HG02981 (cell line): ENCODE results near the gene DLG2.

Source experiments
- ATAC-seq: cut with Tn5 transposase; IDR thresholded peaks from one replicate; pipeline ENCODE4 v1.9.1; 2021; ENCODE audit warnings: mild to moderate bottlenecking, moderate library complexity; ENCODE audit not compliant: unreplicated experiment

Gene DLG2

GRCh38 chr11:84541731-84542340, 1085.3 kb downstream of the DLG2 start:
- ATAC-seq: no peak

- ATAC-seq: no peak
Measured at GRCh38 chr11:84536456-84536855, 1090.7 kb downstream of the DLG2 start.

- no peak for ATAC-seq
Measured at GRCh38 chr11:84532364-84532763, 1094.8 kb downstream of the DLG2 start.

- ATAC-seq: no peak
Measured at GRCh38 chr11:84526250-84526649, 1100.9 kb downstream of the DLG2 start.

- ATAC-seq: no peak
Measured at GRCh38 chr11:84524422-84525051, 1102.6 kb downstream of the DLG2 start.

- ATAC-seq: no peak
Measured at GRCh38 chr11:84522331-84522730, 1104.8 kb downstream of the DLG2 start.

GRCh38 chr11:84518631-84519183, 1108.4 kb downstream of the DLG2 start:
- no peak for ATAC-seq

- ATAC-seq: no peak
Measured at GRCh38 chr11:84514436-84514835, 1112.7 kb downstream of the DLG2 start.

- no peak for ATAC-seq
Measured at GRCh38 chr11:84503503-84503902, 1123.6 kb downstream of the DLG2 start.

- no peak for ATAC-seq
Measured at GRCh38 chr11:84501750-84502149, 1125.4 kb downstream of the DLG2 start.

GRCh38 chr11:84497981-84498411, 1129.1 kb downstream of the DLG2 start:
- ATAC-seq: no peak

GRCh38 chr11:84497181-84497580, 1130.0 kb downstream of the DLG2 start:
- no peak for ATAC-seq

- no peak for ATAC-seq
Measured at GRCh38 chr11:84496122-84496521, 1131.0 kb downstream of the DLG2 start.

GRCh38 chr11:84480131-84480530, 1147.0 kb downstream of the DLG2 start:
- ATAC-seq: no peak

GRCh38 chr11:84476581-84476980, 1150.6 kb downstream of the DLG2 start:
- no peak for ATAC-seq

- ATAC-seq: no peak
Measured at GRCh38 chr11:84471501-84471900, 1155.6 kb downstream of the DLG2 start.

GRCh38 chr11:84468235-84468634, 1158.9 kb downstream of the DLG2 start:
- ATAC-seq: no peak

GRCh38 chr11:84465040-84465439, 1162.1 kb downstream of the DLG2 start:
- no peak for ATAC-seq

GRCh38 chr11:84455691-84456090, 1171.5 kb downstream of the DLG2 start:
- ATAC-seq: no peak

- ATAC-seq: no peak
Measured at GRCh38 chr11:84452211-84452610, 1174.9 kb downstream of the DLG2 start.

GRCh38 chr11:84438565-84438964, 1188.6 kb downstream of the DLG2 start:
- ATAC-seq: no peak
